ENCODE measurements around the gene NDUFS4. TPM values are rescaled to one million over a fixed set of nuclear protein-coding genes. Genes with fewer than 3 reads are reported as not detected.

The NDUFS4 gene
- total RNA-seq, 1 experiment from 2014 or later, result 92.9 TPM

- Histone ChIP-seq H3K23ac (ENCODE audit: insufficient read length, low read depth, low read length) (no peak overlapping the region), H3K27me3 (ENCODE audit: insufficient read depth, low read length) (no peaks in the 10 kb centered on the region), H3K79me1 (ENCODE audit: insufficient read depth, low read depth, low read length, poor library complexity, severe bottlenecking) (no peaks in the 10 kb centered on the region), H3K4me2 (ENCODE audit: insufficient read depth, insufficient read length, low read length) (no peak overlapping the region), H2AFZ (ENCODE audit: low read length) (peak overlapping the region; percentile 40), H3K27ac (ENCODE audit: insufficient read length, low read depth, low read length) (no peak overlapping the region), H4K91ac (ENCODE audit: insufficient read length, low read depth, low read length) (no peak overlapping the region), H4K5ac (ENCODE audit: insufficient read length, low read depth, low read length) (no peak overlapping the region), H3K9ac (ENCODE audit: extremely low read depth, insufficient read length, low read length) (no peak overlapping the region), H2BK15ac (ENCODE audit: low read depth, low read length) (no peak overlapping the region), H3T11ph (ENCODE audit: low read length) (no peak overlapping the region), H2BK5ac (ENCODE audit: insufficient read length, low read length) (no peak overlapping the region), H3K56ac (ENCODE audit: insufficient read length, low read depth, low read length) (no peak overlapping the region), H3K23me2 (ENCODE audit: insufficient read length, low read depth, low read length, poor library complexity, severe bottlenecking) (no peaks in the 10 kb centered on the region), H2BK20ac (ENCODE audit: low read depth, low read length, poor library complexity, severe bottlenecking) (no peak overlapping the region), H3K9me3 (ENCODE audit: control insufficient read depth, low read depth, low read length) (no peaks in the 10 kb centered on the region), H3K4me1 (ENCODE audit: insufficient read depth, low read length) (0 out of 2 replicates have a peak, but pooled peaks cover 2% of the 10 kb centered on the region), H2BK120ac (ENCODE audit: low read depth, low read length, poor library complexity, severe bottlenecking) (no peak overlapping the region), H3K14ac (ENCODE audit: insufficient read depth, low read length) (no peak overlapping the region), H3K79me2 (ENCODE audit: insufficient read depth, low read length) (no peaks in the 10 kb centered on the region), H2AK5ac (ENCODE audit: insufficient read length, low read length) (no peak overlapping the region), H4K8ac (replicated peaks; ENCODE audit: insufficient read length, low read depth, low read length) (no peak overlapping the region), H2BK12ac (ENCODE audit: insufficient read length, low read depth, low read length) (no peak overlapping the region), H3K18ac (ENCODE audit: insufficient read length, low read depth, low read length) (no peak overlapping the region), H3K4ac (ENCODE audit: low read depth, low read length) (no peak overlapping the region), H4K20me1 (ENCODE audit: control insufficient read depth, insufficient read depth, insufficient read length) (no peaks in the 10 kb centered on the region)
- Mint-ChIP-seq H3K27me3 (ENCODE audit: low read depth) (no peaks in the 10 kb centered on the region), H3K4me3 (peak overlapping the region in 1 of 2 experiments; percentile 3; a peak in 1 of 5 replicates), H3K9me3 (peaks cover 4 to 8% of the 10 kb centered on the region in 2 experiments; a peak in 4 of 5 replicates), H3K36me3 (ENCODE audit: insufficient read depth in 1 of 3, low read depth in 3 of 3) (peaks cover 2 to 8% (median 4%) of the 10 kb centered on the region in 3 experiments; a peak in 5 of 7 replicates), H3K4me1 (peaks cover 51 to 54% of the 10 kb centered on the region in 2 experiments), H3K27ac (peak overlapping the region in 1 of 3 experiments; percentile 12; a peak in 1 of 7 replicates)
- WGBS (ENCODE audit: extremely low coverage, insufficient read length, low lambda C conversion rate), result no CpG with 5 or more reads among the region's 2 CpGs
- no peak for DNase-seq
- TF ChIP-seq, protein P1, sequence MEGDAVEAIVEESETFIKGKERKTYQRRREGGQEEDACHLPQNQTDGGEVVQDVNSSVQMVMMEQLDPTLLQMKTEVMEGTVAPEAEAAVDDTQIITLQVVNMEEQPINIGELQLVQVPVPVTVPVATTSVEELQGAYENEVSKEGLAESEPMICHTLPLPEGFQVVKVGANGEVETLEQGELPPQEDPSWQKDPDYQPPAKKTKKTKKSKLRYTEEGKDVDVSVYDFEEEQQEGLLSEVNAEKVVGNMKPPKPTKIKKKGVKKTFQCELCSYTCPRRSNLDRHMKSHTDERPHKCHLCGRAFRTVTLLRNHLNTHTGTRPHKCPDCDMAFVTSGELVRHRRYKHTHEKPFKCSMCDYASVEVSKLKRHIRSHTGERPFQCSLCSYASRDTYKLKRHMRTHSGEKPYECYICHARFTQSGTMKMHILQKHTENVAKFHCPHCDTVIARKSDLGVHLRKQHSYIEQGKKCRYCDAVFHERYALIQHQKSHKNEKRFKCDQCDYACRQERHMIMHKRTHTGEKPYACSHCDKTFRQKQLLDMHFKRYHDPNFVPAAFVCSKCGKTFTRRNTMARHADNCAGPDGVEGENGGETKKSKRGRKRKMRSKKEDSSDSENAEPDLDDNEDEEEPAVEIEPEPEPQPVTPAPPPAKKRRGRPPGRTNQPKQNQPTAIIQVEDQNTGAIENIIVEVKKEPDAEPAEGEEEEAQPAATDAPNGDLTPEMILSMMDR (conservative IDR thresholded peaks at IDR 0.05), result no peak
These were observed 17.5 kb upstream of the NDUFS4 start for GRCh38 chr5:53542926-53543325.
